Measurements from ENCODE around the gene FASTK. TPM values are rescaled to one million over a fixed set of nuclear protein-coding genes. Genes with fewer than 3 reads are reported as not detected.

The FASTK gene
- total RNA-seq, 1 donor from 2014 or later: 92.3 TPM

DNA sequence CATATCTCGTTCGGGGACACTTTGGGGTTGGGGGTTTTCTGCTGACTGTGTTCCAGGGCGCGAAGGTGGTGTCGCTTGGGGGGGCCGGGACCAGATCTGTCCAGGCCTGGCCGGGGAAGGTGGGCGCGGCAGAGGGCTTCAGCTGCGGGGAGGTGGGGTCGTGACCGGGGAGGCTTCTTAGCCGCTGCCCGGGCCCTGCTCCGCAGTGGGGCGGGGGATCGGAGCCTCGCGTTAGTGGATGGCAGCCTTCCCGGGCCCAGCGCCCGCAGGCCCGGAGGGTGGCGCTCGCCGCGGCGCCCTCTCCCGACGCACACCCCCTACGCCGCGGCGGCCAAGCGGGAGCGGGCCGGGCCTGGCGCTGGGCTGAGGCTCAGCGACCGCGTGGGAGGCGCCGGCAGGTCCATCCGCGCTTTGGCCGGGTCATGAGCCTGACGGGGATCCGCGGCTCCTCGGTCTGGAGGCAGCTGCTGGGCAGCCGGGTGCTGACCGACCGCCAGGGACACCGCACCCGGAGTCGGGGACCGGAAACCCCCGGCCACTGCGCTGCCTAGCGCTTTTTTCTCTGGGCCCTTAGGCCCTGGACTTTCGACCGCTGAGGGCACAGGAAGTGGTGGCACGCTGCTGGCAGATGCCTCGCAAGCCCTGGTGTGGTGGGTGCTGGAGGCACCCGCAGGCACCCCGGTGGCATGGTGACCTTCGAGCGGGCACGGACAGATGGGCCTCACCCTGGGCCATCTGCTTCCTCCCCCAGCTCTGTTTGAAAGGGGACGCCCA lies 6.8 kb upstream of the FASTK start:
- peak; percentile 82 for DNase-seq
- Mint-ChIP-seq H3K4me1 (peaks cover 29% of the 10 kb centered on the region), H3K27ac (peak overlapping the region; percentile 63), H3K4me3 (peak overlapping the region; percentile 87), H3K36me3 (ENCODE audit: low read depth) (peaks cover 9% of the 10 kb centered on the region), H3K27me3 (peaks cover 18% of the 10 kb centered on the region), H3K9me3 (no peaks in the 10 kb centered on the region)
- intact Hi-C loops (cut with micrococcal nuclease): loop anchor here (2.0 to 10.0 kb wide), 4 partner anchors 23 to 1463 kb away; partner anchors contain the start of gene ZNF775

DNA sequence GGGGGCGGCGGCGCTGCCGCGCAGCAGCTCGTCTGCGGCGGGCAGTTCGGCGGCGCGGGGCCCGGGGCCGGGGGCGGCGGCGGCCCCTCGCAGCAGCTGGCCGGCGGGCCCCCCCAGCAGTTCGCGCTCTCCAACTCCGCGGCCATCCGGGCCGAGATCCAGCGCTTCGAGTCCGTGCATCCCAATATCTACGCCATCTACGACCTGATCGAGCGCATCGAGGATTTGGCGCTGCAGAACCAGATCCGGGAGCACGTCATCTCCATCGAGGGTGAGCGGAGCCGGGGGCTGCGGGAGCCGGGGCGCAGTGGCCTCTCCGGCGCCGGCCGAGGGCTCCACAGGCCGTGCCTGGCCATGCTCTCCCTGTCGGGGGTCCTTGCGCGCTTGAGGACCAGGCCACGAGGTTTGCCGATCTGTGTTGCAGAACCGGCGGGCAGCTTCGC lies 6.2 kb upstream of the FASTK start:
- peaks cover 18% of the 10 kb centered on the region for H3K27me3 Mint-ChIP-seq
- peaks cover 11% of the 10 kb centered on the region for H3K36me3 Mint-ChIP-seq (ENCODE audit: low read depth)
- H3K27ac Mint-ChIP-seq: peak overlapping the region; percentile 88
- no peaks in the 10 kb centered on the region for H3K9me3 Mint-ChIP-seq
- DNase-seq: no peak
- peak overlapping the region; percentile 87 for H3K4me3 Mint-ChIP-seq
- H3K4me1 Mint-ChIP-seq: peaks cover 32% of the 10 kb centered on the region
- intact Hi-C loops (cut with micrococcal nuclease): loop anchor here (10.0 kb wide), 3 partner anchors 712 to 1462 kb away; partner anchors contain the start of gene ZNF775

DNA sequence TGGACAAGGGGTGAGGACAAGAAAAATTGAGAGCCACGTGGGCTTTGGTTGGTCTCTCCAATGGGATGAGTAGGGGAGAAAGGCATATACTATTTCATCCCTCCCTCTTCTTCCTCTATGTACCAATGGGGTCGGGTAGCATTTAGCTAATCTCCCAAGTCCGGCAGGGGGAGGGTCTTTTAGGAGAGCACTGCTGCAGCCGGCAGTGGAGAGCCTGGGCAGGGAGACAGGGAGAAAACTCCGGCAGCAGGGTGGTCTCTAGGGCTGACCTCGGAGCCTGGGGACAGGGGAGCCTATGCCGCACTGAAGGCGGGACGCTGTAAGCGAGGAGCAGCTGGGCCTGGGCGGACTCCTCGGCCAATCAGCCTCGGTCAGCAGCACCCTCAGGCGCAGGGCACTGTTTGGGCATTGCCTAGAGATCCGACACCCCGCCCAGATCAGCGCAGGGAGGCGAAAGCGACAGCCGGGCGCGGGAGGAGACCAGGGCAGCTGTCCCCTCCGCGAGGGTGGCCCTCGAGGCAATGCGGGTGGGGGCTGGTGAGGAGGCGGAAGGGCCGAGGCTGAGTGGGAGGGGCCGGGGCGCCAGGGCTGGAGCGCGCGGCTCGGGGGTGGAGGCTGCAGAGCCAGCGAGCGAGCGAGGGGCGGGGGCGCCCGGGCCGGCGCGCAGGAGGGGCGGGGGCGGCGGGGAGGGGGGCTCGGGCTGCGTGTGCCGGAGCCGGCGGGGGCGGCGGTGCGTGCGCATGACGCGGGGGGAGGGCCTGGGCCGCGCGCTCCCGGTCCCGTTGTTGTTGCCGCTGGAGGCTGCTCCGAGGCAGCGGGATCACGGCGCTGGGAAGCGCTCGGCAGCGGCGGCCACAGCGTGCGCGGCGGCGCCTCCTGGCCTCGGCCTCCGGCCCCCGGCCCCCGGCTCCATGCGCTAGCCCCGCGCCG lies 5.3 kb upstream of the FASTK start, which contains the start of gene AGAP3:
AGAP3 (plus strand) TSS at position 785 of the 930 bp plus-strand sequence. CDS start 267 bp downstream, outside the sequence.
- H3K9me3 Mint-ChIP-seq: no peaks in the 10 kb centered on the region
- peak within 1 kb of the TSS; percentile 91 for H3K27ac Mint-ChIP-seq
- peaks cover 11% of the 10 kb centered on the region for H3K36me3 Mint-ChIP-seq (ENCODE audit: low read depth)
- H3K27me3 Mint-ChIP-seq: peaks cover 18% of the 10 kb centered on the region
- H3K4me1 Mint-ChIP-seq: peaks cover 32% of the 10 kb centered on the region
- intact Hi-C loops (cut with micrococcal nuclease): loop anchor here (10.0 kb wide), 3 partner anchors 711 to 1461 kb away; partner anchors contain the start of gene ZNF775
- peak within 1 kb of the TSS; percentile 90 for H3K4me3 Mint-ChIP-seq
- DNase-seq: peak; percentile 88

DNA sequence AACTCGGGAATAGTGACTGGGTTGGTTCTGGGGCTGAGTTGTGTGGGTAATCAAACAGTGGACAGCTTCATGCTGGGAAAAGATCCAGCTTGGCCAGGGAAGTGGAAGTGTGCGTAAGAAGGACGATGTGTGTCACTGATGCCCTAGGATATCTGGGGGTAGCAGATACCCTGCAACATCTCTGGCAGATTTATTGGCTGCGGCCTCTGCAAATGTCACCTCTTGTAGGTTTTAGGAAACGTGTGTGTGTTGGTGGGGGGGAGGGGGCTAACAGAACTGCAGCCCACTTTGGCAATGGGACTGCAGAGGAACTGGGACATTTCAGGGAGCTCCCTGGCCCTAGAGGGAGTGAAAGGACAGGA lies 4.7 kb upstream of the FASTK start:
- Mint-ChIP-seq H3K4me3 (peak overlapping the region; percentile 90), H3K27me3 (peaks cover 18% of the 10 kb centered on the region), H3K36me3 (ENCODE audit: low read depth) (peaks cover 13% of the 10 kb centered on the region), H3K4me1 (peaks cover 32% of the 10 kb centered on the region), H3K9me3 (no peaks in the 10 kb centered on the region), H3K27ac (peak overlapping the region; percentile 91)
- DNase-seq: no peak
- intact Hi-C loops (cut with micrococcal nuclease): loop anchor here (10.0 kb wide), 3 partner anchors 711 to 1461 kb away; partner anchors contain the start of gene ZNF775

DNA sequence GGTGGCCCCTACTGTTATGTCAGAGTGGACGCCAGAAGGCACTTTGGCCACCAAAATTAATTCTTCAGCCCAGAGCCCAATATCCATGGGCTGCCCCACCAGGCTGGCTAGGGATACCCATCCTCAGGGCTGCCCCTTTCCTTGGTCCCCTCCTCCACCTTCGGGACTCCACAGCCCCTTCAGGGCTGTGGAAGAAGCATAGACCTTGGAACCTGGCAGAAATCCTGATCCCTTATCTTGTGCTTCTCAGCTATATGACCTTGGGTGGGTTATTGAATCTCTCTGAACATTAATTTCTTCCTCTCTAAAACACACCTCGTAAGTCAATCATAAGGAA lies 3.2 kb upstream of the FASTK start:
- intact Hi-C loops (cut with micrococcal nuclease): loop anchor here (1.0 to 10.0 kb wide), 6 partner anchors 55 to 1459 kb away; partner anchors contain the start of genes ABCB8, ABCF2 and ZNF775
- no peak for DNase-seq
- Mint-ChIP-seq H3K4me1 (peaks cover 34% of the 10 kb centered on the region), H3K27ac (peak overlapping the region; percentile 76), H3K4me3 (peak overlapping the region; percentile 95), H3K27me3 (peaks cover 15% of the 10 kb centered on the region), H3K9me3 (no peaks in the 10 kb centered on the region), H3K36me3 (ENCODE audit: low read depth) (peaks cover 15% of the 10 kb centered on the region)

DNA sequence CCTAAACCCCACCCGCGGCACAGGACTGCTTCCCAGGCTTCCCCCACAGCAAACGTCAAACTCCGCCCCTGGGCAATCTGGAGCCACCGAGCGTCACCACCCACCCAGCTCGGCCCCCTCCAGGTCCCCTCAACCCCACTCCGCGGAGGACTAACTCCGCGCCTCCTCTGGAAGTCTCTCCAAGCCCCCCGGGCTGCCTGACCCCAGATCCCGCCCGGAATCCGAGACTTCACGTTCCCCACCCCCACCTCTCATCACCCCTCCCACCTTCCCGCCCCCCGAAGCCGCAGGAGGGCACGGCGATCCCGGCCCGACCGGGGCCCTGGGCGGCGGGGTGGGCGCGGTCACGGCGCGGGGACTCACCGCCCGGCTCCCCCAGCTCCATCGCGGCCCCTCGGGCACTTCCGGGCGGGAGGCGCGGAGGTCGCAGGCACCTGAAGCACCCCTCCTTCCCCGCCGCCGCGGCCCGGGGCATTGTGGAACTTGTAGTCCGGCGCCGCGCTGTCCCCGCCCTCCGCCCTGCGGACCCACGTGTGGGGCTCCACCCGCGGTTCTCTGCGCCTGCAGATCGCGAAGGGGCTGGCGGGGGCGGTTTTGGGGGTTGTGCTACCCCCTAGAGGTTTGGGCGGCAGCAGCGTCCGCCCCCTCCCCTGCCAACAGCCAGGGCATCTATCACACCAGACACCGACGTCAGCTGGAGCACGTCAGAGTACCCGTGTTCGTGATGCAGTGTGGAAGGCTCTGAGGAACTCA lies 2.6 kb upstream of the FASTK start, which contains the start of gene TMUB1:
TMUB1 (minus strand) TSS at position 423 of the 753 bp plus-strand sequence. CDS start 930 bp downstream, outside the sequence.
- H3K4me1 Mint-ChIP-seq: peaks cover 33% of the 10 kb centered on the region
- peaks cover 16% of the 10 kb centered on the region for H3K36me3 Mint-ChIP-seq (ENCODE audit: low read depth)
- H3K4me3 Mint-ChIP-seq: peak within 1 kb of the TSS; percentile 95
- intact Hi-C loops (cut with micrococcal nuclease): loop anchor here (1.0 to 10.0 kb wide), 6 partner anchors 55 to 1458 kb away; partner anchors contain the start of genes ABCB8, ABCF2 and ZNF775
- peak within 1 kb of the TSS; percentile 90 for H3K27ac Mint-ChIP-seq
- no peaks in the 10 kb centered on the region for H3K9me3 Mint-ChIP-seq
- peak; percentile 96 for DNase-seq
- H3K27me3 Mint-ChIP-seq: peaks cover 14% of the 10 kb centered on the region

DNA sequence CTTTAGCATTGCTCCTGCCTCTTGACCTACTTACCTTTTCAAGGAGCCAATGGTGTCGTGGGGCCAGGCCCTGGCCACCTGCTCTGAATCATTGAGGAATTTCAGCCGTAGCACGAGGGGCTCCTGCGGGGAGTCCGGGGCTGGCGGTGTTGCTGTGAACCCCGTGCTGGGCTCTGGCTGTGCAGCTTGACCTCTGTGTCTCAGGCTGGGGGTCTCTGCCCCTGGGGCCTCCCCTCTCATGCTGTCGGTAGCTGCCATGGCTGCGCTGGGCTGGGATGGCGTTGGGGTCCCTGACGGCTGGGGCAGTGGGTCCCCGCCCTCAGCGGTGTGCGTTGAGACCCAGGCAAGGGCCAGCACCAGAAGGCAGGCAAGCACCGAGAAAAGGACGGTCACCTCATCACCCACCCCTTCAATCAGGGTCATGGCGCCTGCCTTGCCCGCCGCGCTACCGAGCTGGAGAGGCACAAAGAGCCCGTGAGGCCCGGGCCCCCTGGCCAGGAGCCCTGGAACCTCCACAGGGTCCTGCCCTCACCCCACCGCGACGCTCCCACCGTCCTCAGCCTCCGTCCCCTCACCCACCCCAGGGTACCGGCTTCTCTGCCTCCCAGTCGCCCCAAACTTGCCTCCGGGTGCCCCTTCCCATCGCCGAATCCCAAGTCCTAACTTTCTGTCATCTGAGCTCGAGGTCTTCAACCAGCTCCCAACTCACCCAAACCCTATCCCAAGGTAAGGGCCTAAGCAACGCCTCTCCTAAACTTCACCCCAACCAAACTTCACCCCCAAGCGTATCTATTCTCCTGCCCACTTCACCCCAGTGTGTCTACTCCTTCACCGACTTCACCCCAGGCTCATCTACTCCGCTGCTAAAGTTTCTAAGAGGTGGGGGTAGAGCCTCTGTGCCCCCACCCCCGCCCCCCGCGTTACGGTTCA lies 1.8 kb upstream of the FASTK start:
- H3K27ac Mint-ChIP-seq: peak overlapping the region; percentile 90
- intact Hi-C loops (cut with micrococcal nuclease): loop anchor here (1.0 to 10.0 kb wide), 6 partner anchors 54 to 1458 kb away; partner anchors contain the start of genes ABCB8, ABCF2 and ZNF775
- peaks cover 33% of the 10 kb centered on the region for H3K4me1 Mint-ChIP-seq
- no peaks in the 10 kb centered on the region for H3K9me3 Mint-ChIP-seq
- H3K27me3 Mint-ChIP-seq: peaks cover 13% of the 10 kb centered on the region
- H3K4me3 Mint-ChIP-seq: peak overlapping the region; percentile 95
- no peak for DNase-seq
- peaks cover 19% of the 10 kb centered on the region for H3K36me3 Mint-ChIP-seq (ENCODE audit: low read depth)

DNA sequence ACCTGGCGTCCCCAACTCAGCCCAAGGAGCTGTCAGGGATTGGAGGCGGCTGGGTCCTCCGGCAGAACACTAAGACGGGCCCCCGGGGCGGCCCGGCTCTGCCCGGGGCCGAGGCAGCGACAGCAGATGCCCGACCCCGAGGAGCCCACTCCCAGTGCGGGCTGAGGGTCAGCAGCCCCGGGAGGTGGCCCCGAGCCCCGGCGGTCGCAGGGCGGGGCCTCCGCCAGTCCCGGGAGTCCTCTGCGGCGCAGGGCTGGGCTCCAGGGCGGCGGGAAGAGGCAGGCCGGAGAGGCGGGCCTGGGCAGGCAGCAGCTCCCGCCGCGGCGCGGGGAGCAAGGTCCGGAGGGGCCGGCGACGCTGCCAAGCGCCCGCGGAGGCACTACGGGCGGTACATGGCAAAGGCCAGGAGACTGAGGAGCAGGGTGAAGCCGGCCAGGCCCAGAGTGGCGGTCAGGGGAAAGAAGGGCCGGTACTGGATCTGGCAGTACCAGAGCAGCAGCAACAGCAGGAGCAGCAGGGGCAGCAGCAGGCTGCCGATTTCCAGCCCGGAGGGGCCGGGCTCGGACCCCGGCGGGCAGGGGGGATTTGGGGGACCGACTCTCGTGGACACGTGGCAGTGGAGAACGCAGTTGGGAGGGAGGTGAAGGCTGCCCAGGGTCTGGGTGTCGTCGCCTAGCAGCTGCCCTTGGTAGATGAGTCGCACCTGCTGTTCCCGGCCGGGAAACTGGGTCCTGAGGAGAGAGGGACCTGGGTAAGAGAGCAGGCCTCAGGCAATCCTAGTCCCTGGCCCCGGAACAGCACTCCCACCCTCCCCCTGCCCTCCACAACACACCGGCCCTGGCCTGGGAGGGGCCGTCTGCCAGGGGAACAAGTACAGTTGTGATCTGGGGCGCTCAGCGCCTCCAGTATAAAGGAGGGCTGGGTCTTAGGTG lies 827 bp upstream of the FASTK start:
- peak overlapping the region; percentile 80 for H3K27ac Mint-ChIP-seq
- no peak for DNase-seq
- no peaks in the 10 kb centered on the region for H3K9me3 Mint-ChIP-seq
- peaks cover 13% of the 10 kb centered on the region for H3K27me3 Mint-ChIP-seq
- peaks cover 19% of the 10 kb centered on the region for H3K36me3 Mint-ChIP-seq (ENCODE audit: low read depth)
- intact Hi-C loops (cut with micrococcal nuclease): loop anchor here (2.0 to 10.0 kb wide), 5 partner anchors 69 to 1457 kb away; partner anchors contain the start of genes ABCF2 and ZNF775
- peaks cover 33% of the 10 kb centered on the region for H3K4me1 Mint-ChIP-seq
- peak overlapping the region; percentile 95 for H3K4me3 Mint-ChIP-seq

DNA sequence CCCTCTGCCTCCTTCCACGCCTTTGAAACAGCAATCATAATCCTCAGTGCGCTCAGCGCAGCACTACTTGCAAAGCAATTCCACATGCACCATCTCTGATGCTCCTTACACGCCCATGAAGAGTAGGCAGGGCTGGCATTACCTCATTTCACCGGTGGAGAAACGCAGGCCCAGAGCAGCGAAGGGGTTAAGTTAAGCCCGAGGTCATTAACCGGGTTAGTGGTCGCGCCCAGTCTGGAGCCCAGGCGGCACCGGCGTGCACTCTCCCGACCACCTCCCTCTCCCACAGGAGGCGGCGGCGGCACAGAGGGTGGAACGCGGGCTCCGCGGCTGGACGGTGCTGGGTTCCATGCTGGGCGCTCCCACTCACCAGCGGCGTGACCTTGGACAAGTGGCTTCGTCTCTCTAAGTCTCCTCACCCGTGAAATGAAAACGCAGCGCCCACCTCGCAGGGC lies 515 bp downstream of the FASTK start:
- Mint-ChIP-seq H3K4me3 (peak overlapping the region; percentile 86), H3K27me3 (peaks cover 4% of the 10 kb centered on the region), H3K27ac (peak overlapping the region; percentile 82), H3K9me3 (no peaks in the 10 kb centered on the region), H3K36me3 (ENCODE audit: low read depth) (peaks cover 27% of the 10 kb centered on the region), H3K4me1 (peaks cover 25% of the 10 kb centered on the region)
- intact Hi-C loops (cut with micrococcal nuclease): loop anchor here (1.0 to 10.0 kb wide), 5 partner anchors 22 to 1455 kb away; partner anchors contain the start of gene ZNF775
- no peak for DNase-seq

DNA sequence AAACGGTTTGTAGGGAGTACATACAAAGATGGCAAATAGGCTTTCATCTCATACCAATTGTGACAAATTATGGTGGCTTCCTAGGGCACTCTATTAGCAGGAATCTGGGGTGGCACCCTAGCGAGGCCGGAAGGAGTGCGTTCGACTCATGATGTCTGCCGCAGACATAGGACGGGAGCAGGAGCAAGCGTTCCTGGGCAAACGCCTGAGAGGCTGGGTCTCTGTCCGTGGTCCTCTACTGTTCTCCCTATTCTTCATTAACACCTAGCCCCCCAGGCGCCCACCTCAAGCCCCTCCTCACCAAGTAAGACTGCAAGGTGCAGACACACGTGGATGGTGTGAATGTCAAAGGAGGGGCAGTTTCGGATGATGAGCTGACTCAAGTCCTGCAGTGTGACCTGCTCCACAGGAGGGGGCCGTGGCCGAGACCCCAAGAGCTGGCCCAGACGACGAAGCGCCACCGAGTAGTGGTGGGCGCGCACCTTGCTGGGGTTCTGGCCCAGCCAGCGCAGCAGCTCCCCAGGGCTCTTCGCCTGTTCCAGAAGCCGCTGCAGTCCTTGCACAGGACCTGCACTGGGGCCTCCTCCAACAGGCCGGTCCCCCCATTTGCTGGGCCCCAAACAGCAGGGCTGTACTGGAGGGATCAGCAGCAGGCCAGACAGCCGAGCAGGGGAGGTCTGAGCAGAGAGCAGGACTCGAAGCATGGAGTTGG lies 1.3 kb downstream of the FASTK start:
- Mint-ChIP-seq H3K36me3 (ENCODE audit: low read depth) (peaks cover 30% of the 10 kb centered on the region), H3K9me3 (no peaks in the 10 kb centered on the region), H3K4me1 (peaks cover 21% of the 10 kb centered on the region), H3K27ac (peak overlapping the region; percentile 82), H3K27me3 (no peaks in the 10 kb centered on the region), H3K4me3 (peak overlapping the region; percentile 86)
- DNase-seq: no peak
- intact Hi-C loops (cut with micrococcal nuclease): no loop called here

Data from activated CD4-positive, alpha-beta T cell treated with anti-CD3 and anti-CD28 coated beads, Interleukin-2, amount 10 ng/mL, durations not matched to agents 24 days and 14 days (primary cell).